HL-60 (cell line): ENCODE results near the gene ALOX15.

ENCODE experiments used
- CTCF ChIP-seq: IDR thresholded peaks from one replicate; pipeline ENCODE4 v1.5.1; 2011; ENCODE audit warnings: low read length, control low read depth, inconsistent platforms; ENCODE audit not compliant: insufficient read depth
- GABPA ChIP-seq: IDR thresholded peaks from 2 replicates; pipeline ENCODE4 v1.6.1; 2012; ENCODE audit warnings: low read depth
- POLR2AphosphoS5 ChIP-seq: IDR thresholded peaks from 2 replicates; pipeline ENCODE4 v1.6.1; 2012; ENCODE audit warnings: low read depth
- SPI1 ChIP-seq: IDR thresholded peaks from 2 replicates; pipeline ENCODE4 v1.6.1; 2012; ENCODE audit warnings: low read depth, mild to moderate bottlenecking, borderline replicate concordance

GRCh38 chr17:4672751-4673150, 31.3 kb upstream of the ALOX15 start:
- TF ChIP-seq POLR2AphosphoS5 (no peak), CTCF (no peak), SPI1 (no peak), GABPA (no peak)
